ENCODE results near the gene HOXD12. TPM values are rescaled to one million over a fixed set of nuclear protein-coding genes. Genes with fewer than 3 reads are reported as not detected.

Gene HOXD12
- total and polyA plus RNA-seq, 9 donors = not detected

GRCh38 chr2:176095421-176095820 lies 4.2 kb upstream of the HOXD12 start:
- whole genome bisulfite sequencing, 3 donors = 20 to 24% (median 22%) methylated on average over 5 of the region's 5 CpGs
- DNase-seq = no peak
- Histone ChIP-seq H3K27ac (no peak overlapping the region), H3K36me3 (no peaks in the 10 kb centered on the region), H3K9me3 (peaks cover 0 to 3% of the 10 kb centered on the region in 2 donors), H3K4me3 (no peak overlapping the region), H3K27me3 (peaks cover 25% of the 10 kb centered on the region), H3K4me1 (ENCODE audit: insufficient read depth) (peaks cover 3% of the 10 kb centered on the region)
- intact Hi-C loops (cut with DNase I) = loop anchor here in 1 of 4 donors (10.0 kb wide), 1 partner anchor 411 kb away; no protein-coding TSS in a partner anchor
- TF ChIP-seq POLR2A (IDR thresholded peaks at IDR 0.05) = no peak
- TF ChIP-seq EP300 (IDR thresholded peaks at IDR 0.05) = no peak
- no peak for TF ChIP-seq CTCF (IDR thresholded peaks at IDR 0.05)

- H3K4me3 ChIP-seq = no peak overlapping the region
- peaks cover 25% of the 10 kb centered on the region for H3K27me3 ChIP-seq
- peaks cover 0 to 3% of the 10 kb centered on the region in 2 donors for H3K9me3 ChIP-seq
- 12 to 16% (median 14%) methylated on average over 16 of the region's 16 CpGs for WGBS, 3 donors
- TF ChIP-seq EP300 (IDR thresholded peaks at IDR 0.05) (no peak), POLR2A (IDR thresholded peaks at IDR 0.05) (no peak), CTCF (IDR thresholded peaks at IDR 0.05) (no peak)
- no peaks in the 10 kb centered on the region for H3K36me3 ChIP-seq
- intact Hi-C loops (cut with DNase I) = loop anchor here in 1 of 4 donors (10.0 kb wide), 1 partner anchor 412 kb away; no protein-coding TSS in a partner anchor
- H3K27ac ChIP-seq = no peak overlapping the region
- peaks cover 3% of the 10 kb centered on the region for H3K4me1 ChIP-seq (ENCODE audit: insufficient read depth)
- DNase-seq = no peak
Measured at GRCh38 chr2:176096243-176096985, 3.2 kb upstream of the HOXD12 start.

GRCh38 chr2:176096986-176097819 lies 2.4 kb upstream of the HOXD12 start:
- no peak overlapping the region for H3K4me3 ChIP-seq
- peaks cover 3% of the 10 kb centered on the region for H3K4me1 ChIP-seq (ENCODE audit: insufficient read depth)
- TF ChIP-seq CTCF (IDR thresholded peaks at IDR 0.05) (peak; percentile 25 to 59 (median 45)), POLR2A (IDR thresholded peaks at IDR 0.05) (no peak)
- WGBS, 3 donors = 3 to 5% (median 4%) methylated on average over 35 to 45 of the region's 45 CpGs
- peak; percentile 34 to 76 (median 58) for DNase-seq
- intact Hi-C loops (cut with DNase I) = loop anchor here in 1 of 4 donors (10.0 kb wide), 1 partner anchor 412 kb away; no protein-coding TSS in a partner anchor
- H3K27ac ChIP-seq = no peak overlapping the region
- no peaks in the 10 kb centered on the region for H3K36me3 ChIP-seq
- peaks cover 25% of the 10 kb centered on the region for H3K27me3 ChIP-seq
- peaks cover 0 to 3% of the 10 kb centered on the region in 2 donors for H3K9me3 ChIP-seq

- intact Hi-C loops (cut with DNase I) = loop anchor here in 1 of 4 donors (10.0 kb wide), 1 partner anchor 413 kb away; no protein-coding TSS in a partner anchor
- DNase-seq = no peak
- Histone ChIP-seq H3K27ac (no peak overlapping the region), H3K9me3 (peaks cover 0 to 3% of the 10 kb centered on the region in 2 donors), H3K4me3 (no peak overlapping the region), H3K27me3 (peaks cover 21% of the 10 kb centered on the region), H3K36me3 (no peaks in the 10 kb centered on the region), H3K4me1 (ENCODE audit: insufficient read depth) (peaks cover 3% of the 10 kb centered on the region)
- TF ChIP-seq POLR2A (IDR thresholded peaks at IDR 0.05) = no peak
- WGBS, 3 donors = 4 to 8% (median 7%) methylated on average over 16 to 18 of the region's 18 CpGs
Measured at GRCh38 chr2:176097820-176098365, 1.7 kb upstream of the HOXD12 start.

Data from ovary (tissue), 9 donors.